Fibroblast of lung (primary cell): ENCODE data around the gene P2RY8.

ENCODE experiments used
- EZH2 ChIP-seq: IDR thresholded peaks from 2 replicates; pipeline ENCODE4 v1.5.1; 2012; ENCODE audit warnings: low read length, control low read depth, mild to moderate bottlenecking; ENCODE audit errors: missing control alignments
- TF ChIP-seq, protein P1 (sequence below), 2 donors: IDR thresholded peaks in 1 of 2; conservative IDR thresholded peaks in 1 of 2; 1 replicate in 1 of 2; 2 replicates in 1 of 2; pipeline ENCODE4 v1.5.1; 2011 to 2012; ENCODE audit warnings: low read length in 2 of 2, control low read depth in 1 of 2, inconsistent platforms in 1 of 2, low read depth in 1 of 2, mild to moderate bottlenecking in 1 of 2

GRCh38 chrX:1477229-1477628 is 59.8 kb downstream of the P2RY8 start:
- TF ChIP-seq, protein P1, sequence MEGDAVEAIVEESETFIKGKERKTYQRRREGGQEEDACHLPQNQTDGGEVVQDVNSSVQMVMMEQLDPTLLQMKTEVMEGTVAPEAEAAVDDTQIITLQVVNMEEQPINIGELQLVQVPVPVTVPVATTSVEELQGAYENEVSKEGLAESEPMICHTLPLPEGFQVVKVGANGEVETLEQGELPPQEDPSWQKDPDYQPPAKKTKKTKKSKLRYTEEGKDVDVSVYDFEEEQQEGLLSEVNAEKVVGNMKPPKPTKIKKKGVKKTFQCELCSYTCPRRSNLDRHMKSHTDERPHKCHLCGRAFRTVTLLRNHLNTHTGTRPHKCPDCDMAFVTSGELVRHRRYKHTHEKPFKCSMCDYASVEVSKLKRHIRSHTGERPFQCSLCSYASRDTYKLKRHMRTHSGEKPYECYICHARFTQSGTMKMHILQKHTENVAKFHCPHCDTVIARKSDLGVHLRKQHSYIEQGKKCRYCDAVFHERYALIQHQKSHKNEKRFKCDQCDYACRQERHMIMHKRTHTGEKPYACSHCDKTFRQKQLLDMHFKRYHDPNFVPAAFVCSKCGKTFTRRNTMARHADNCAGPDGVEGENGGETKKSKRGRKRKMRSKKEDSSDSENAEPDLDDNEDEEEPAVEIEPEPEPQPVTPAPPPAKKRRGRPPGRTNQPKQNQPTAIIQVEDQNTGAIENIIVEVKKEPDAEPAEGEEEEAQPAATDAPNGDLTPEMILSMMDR (conservative IDR thresholded peaks at IDR 0.05 in 1 of 2, IDR thresholded peaks at IDR 0.05 in 1 of 2; ENCODE audit: low read depth in 1 of 2, low read length in 2 of 2) = no peak
- no peak for TF ChIP-seq EZH2
